ENCODE results near the gene OR2H2.

DNA sequence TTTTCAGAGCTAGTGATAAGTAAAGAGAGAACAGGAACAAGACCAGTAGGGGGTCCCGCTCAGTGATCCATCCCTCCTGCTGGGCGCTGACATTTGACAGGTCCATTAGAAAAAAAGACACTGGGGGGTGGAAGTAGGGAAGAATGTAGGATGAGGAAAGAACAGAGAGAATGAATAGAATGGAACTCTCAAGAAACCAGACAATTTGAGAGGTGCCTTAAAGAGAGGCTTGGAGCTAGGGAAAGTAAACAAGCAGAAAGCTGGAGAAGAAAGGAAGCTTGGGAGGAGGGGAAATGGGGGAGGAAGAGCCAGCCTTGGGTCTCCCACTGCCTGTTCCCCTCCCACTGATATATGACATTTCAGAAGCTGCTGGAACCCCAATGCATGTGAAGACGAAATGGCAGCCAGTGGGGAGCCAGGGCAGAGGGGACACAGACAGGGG is 39.6 kb downstream of the OR2H2 start:
- TF ChIP-seq, protein P1, sequence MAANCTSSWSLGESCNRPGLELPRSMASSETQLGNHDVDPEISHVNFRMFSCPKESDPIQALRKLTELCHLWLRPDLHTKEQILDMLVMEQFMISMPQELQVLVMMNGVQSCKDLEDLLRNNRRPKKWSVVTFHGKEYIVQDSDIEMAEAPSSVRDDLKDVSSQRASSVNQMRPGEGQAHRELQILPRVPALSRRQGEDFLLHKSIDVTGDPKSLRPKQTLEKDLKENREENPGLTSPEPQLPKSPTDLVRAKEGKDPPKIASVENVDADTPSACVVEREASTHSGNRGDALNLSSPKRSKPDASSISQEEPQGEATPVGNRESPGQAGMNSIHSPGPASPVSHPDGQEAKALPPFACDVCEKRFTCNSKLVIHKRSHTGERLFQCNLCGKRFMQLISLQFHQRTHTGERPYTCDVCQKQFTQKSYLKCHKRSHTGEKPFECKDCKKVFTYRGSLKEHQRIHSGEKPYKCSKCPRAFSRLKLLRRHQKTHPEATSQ (tag by site-specific recombination; IDR thresholded peaks at IDR 0.05): no peak
- TF ChIP-seq, protein P2, sequence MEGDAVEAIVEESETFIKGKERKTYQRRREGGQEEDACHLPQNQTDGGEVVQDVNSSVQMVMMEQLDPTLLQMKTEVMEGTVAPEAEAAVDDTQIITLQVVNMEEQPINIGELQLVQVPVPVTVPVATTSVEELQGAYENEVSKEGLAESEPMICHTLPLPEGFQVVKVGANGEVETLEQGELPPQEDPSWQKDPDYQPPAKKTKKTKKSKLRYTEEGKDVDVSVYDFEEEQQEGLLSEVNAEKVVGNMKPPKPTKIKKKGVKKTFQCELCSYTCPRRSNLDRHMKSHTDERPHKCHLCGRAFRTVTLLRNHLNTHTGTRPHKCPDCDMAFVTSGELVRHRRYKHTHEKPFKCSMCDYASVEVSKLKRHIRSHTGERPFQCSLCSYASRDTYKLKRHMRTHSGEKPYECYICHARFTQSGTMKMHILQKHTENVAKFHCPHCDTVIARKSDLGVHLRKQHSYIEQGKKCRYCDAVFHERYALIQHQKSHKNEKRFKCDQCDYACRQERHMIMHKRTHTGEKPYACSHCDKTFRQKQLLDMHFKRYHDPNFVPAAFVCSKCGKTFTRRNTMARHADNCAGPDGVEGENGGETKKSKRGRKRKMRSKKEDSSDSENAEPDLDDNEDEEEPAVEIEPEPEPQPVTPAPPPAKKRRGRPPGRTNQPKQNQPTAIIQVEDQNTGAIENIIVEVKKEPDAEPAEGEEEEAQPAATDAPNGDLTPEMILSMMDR (tag by site-specific recombination; IDR thresholded peaks at IDR 0.05): no peak
